Epidermal melanocyte (primary cell): ENCODE data around the gene LRRC2.
A peak's percentile ranks its signal among the peaks of the same experiment; 100 is the strongest.
"Not testable (repeated sequence)": the region's sequence is repeated elsewhere in the genome, so short reads cannot be mapped to it uniquely, and the experiment has no call there.

Source experiments
- DNase-seq: peaks from one replicate; pipeline ENCODE4 v3.0.0; 2011; ENCODE audit warnings: low spot score; ENCODE audit not compliant: insufficient read length

Gene LRRC2

GRCh38 chr3:46566040-46566641 lies at the start of gene LRRC2:
LRRC2 (minus strand) TSS chr3:46566302; CDS start chr3:46551591, 14,711 bp downstream.
- DNase-seq: peak; percentile 40

DNA sequence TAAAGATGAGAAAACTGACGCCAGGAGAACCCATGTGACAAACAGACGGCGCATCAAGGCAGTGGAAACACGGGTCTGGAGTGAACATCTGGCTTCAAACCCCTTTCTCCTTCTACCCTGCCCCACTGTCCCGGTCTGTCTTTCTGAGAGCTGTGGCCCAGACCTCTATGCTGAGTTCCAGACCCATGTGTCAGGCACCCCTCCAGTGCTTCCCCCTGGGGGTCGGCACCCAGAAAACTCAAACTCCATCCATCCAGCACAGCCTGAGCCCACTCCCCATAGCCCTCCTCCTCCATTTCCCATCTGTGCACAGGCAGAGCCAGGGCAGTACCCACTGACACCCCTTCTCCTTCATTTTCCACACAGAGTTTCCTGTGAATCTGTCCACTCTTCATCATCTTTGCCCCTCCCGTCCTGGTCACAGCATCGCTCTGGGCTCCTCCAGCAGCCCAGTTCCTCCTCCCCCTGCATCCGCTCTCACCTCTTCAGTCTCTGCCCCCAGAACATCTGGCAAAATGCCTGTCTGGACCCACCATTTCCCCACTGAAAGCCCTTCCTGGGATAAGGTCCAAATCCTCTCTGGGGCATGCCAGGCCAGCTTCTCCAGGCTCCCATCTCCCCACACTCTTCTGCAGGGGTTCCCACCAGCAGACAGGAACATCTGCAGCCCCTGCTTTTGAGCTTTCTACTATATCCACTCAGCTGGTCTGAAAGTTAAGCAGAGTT lies 49.1 kb upstream of the LRRC2 start:
- no peak for DNase-seq

- no peak for DNase-seq
Observed at GRCh38 chr3:46614431-46614830, 48.3 kb upstream of the LRRC2 start.

GRCh38 chr3:46613313-46614005 lies 47.4 kb upstream of the LRRC2 start:
- DNase-seq: no peak

- no peak for DNase-seq
Observed at GRCh38 chr3:46612324-46612723, 46.2 kb upstream of the LRRC2 start, which contains the start of gene FAM240A. FAM240A (plus strand) TSS chr3:46612525; CDS start chr3:46612684, 159 bp downstream.

- no peak for DNase-seq
Observed at GRCh38 chr3:46609944-46610722, 44.0 kb upstream of the LRRC2 start.

- no peak for DNase-seq
Observed at GRCh38 chr3:46609212-46609721, 43.2 kb upstream of the LRRC2 start.

DNA sequence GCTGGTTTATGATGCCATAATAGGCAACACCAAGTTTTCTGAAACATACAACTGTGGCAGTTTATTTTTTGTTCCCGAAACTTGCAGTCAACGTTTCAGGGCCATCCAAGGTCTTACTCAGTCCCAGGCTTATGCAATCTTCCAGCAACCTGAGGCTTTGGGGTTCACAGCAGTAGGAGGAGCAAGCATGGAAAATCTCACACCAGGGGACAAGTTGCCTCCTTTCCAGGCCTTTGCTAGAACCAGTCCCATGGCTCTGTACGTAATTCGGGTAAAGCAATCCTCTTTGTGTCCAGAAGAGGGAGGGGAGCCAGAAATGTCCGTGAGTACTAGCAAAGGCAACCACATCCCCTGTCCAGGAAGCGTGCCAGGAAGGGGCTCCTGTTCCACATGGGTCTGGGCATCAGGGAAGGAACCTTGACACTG lies 41.5 kb upstream of the LRRC2 start:
- no peak for DNase-seq

- DNase-seq: no peak
Observed at GRCh38 chr3:46604127-46604526, 38.0 kb upstream of the LRRC2 start.

- DNase-seq: no peak
Observed at GRCh38 chr3:46603446-46604046, 37.4 kb upstream of the LRRC2 start.

DNA sequence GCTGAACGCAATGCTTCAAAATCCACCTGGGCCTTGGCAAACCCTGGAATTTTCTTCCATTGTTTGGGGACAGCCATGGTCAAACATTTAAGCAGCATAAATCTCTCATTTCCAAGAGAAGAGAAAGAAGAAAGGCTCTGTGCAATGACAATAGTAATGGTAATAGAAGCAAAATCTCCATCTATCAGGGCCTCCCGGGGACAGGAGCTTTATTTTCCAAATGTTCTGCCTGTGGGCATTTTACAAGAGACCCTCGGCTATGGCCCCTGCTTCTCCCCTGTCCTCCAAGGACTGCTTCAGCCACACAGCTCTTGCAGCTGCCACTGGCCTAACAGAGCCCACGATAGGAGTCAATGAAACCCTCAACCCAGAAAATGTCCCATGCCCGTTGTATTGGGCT lies 33.5 kb upstream of the LRRC2 start:
- no peak for DNase-seq

DNA sequence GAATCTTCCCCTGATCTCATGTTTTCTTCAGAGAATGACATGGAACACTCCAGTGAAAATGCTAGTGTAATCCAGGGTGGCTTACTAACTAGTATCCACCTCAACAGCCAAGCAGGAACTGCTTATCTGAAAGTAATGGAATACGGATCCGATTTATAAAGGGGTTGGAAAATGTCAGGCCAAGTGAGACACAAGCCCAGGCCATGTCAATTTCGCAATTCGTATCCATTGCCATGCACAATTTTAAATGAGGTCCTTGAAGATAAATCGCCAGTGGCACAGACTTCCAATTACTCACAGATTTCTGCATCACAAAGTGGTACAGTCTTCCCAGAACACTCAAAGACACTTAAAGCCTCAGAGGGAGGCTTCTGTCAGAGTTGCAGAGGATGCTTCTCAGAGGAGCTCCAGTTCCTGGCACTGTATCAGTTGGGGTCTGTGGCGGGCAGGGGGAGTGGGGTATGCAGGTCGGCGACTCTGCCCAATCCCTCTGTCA lies 29.8 kb upstream of the LRRC2 start:
- DNase-seq: no peak

GRCh38 chr3:46594723-46595122 lies 28.6 kb upstream of the LRRC2 start:
- no peak for DNase-seq

DNA sequence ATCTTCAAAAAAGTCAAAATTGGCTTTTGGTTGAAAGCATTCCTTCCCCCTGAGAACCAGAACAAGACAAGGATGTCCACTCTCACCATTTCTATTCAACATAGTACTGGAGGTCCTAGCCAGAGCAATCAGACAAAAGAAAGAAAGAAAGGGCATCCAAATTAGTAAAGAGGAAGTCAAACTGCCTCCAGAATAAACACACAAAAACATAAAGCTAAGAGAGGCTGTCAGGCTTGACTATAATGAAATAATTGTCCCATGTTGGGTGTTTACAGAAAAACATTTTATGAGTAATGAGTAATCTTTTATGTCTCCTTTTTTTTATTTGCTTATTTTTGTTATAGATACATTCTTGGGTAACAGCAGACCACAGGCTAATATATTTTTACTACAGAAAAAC lies 27.9 kb upstream of the LRRC2 start:
- DNase-seq: no peak

- no peak for DNase-seq
Observed at GRCh38 chr3:46593274-46593862, 27.3 kb upstream of the LRRC2 start.

DNA sequence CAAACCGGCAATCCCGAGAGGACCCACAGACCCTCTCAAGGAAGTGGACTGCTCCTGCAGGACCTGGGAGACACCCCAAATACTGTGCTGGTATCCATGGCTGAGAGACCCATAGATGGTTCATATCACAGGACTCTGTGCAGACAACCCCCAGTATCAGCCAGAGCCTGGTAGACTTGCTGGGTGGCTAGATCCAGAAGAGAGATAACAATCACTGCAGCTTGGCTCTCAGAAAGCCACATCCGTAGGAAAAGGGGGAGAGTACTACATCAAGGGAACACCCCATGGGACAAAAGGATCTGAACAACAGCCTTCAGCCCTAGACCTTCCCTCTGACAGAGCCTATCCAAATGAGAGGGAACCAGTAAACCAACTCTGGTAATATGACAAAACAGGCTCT lies 21.2 kb upstream of the LRRC2 start:
- DNase-seq: not testable (repeated sequence)

DNA sequence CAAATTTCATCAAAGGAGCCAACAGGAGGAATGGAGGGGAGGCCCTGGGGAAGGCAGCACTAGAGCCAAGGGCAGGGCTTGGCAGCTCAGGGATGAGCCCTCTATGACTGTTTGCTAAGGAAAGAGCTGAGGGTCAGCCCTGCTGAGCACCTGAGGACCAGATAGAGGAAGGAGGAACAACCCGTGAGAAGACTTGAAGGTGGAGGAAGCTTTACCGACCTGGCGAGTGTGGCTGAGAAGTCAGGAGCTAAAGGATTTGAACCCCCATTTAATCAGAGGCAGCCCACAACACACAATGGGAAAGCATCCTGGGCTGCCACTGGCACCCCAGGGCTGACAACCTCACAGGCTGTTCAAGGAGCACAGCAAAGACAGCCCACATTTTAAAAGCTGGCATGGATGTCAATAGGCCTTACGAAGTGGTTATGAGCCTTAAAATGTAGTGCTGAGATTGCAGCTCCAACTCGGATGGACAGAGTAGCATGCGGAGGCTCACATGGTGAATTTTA lies 20.7 kb upstream of the LRRC2 start:
- DNase-seq: no peak

DNA sequence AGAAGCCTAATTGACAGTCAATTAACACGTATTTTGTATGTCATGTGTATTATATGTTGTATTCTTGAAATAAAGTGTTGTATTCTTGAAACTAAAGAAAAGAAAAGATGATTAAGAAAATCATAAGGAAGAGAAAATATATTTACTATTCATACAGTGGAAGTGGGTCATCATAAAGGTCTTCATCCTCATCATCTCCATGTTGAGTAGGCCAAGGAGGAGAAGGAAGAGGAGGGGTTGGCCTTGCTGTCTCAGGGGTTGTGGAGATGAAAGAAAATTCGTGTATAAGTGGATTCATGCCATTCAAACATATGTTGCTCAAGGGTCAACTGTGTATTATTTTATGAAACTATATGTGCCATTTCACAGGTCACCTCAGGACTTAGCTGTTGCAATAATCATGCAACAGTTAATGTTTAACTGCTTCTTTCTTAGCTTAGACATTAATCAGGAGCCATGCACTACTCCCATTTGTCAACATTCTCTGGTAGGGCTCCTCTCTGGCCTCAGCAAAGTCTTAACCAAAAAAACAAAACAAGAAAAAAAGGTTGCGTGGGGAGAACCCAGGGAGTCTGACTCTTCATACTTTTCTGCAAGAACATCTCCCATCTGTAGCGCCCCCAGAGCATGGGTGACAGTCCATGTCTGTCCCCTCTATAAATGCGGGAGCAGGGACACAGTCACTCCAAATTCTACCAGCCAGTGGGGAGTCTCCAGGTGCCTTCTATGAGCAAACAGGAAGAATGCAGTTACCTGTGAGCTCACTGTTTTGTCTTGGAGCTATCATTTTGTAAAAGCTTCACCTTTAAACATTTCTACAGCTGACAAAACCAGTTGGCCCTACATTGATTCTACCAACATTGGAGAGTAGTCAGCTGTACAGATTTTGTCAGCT lies 19.9 kb upstream of the LRRC2 start:
- DNase-seq: no peak
